Activated CD8-positive, alpha-beta memory T cell treated with anti-CD3 and anti-CD28 coated beads for 1 hour (primary cell): ENCODE measurements around the gene EFHD2.
"Not testable (repeated sequence)": the region's sequence is repeated elsewhere in the genome, so short reads cannot be mapped to it uniquely, and the experiment has no call there.

Source experiments
- DNase-seq, 2 donors: peaks; one replicate each; pipeline ENCODE4 v3.0.0-alpha.2; 2020; ENCODE audit warnings: low read depth in 1 of 2; ENCODE audit errors: extremely low read depth in 1 of 2

EFHD2 gene

GRCh38 chr1:15428815-15429435 lies 19.2 kb downstream of the EFHD2 start:
- DNase-seq = no peak

- DNase-seq = no peak
These were observed 20.0 kb downstream of the EFHD2 start for GRCh38 chr1:15429701-15430149.

GRCh38 chr1:15430787-15431570 lies 21.3 kb downstream of the EFHD2 start:
- peak; percentile 30 to 68 for DNase-seq

- no peak for DNase-seq
These were observed 21.9 kb downstream of the EFHD2 start for GRCh38 chr1:15431571-15431948.

GRCh38 chr1:15432324-15432723 lies 22.6 kb downstream of the EFHD2 start:
- DNase-seq = no peak

GRCh38 chr1:15433471-15433870 lies 23.8 kb downstream of the EFHD2 start:
- DNase-seq = no peak

- not testable (repeated sequence) for DNase-seq
These were observed 25.1 kb downstream of the EFHD2 start for GRCh38 chr1:15434739-15435138.

GRCh38 chr1:15435239-15436077 lies 25.8 kb downstream of the EFHD2 start:
- no peak for DNase-seq

- DNase-seq = no peak
These were observed 27.3 kb downstream of the EFHD2 start for GRCh38 chr1:15436881-15437442.

GRCh38 chr1:15439325-15439724 lies 29.6 kb downstream of the EFHD2 start:
- no peak for DNase-seq

GRCh38 chr1:15440357-15440756 lies 30.7 kb downstream of the EFHD2 start:
- DNase-seq = no peak

- DNase-seq = no peak
These were observed 31.6 kb downstream of the EFHD2 start for GRCh38 chr1:15441247-15441646.

GRCh38 chr1:15442119-15442518 lies 32.4 kb downstream of the EFHD2 start:
- DNase-seq = no peak

GRCh38 chr1:15442759-15443158 lies 33.1 kb downstream of the EFHD2 start:
- DNase-seq = no peak

GRCh38 chr1:15443281-15443680 lies 33.6 kb downstream of the EFHD2 start:
- no peak for DNase-seq

GRCh38 chr1:15444468-15445389 lies 35.0 kb downstream of the EFHD2 start:
- DNase-seq = no peak

- no peak for DNase-seq
These were observed 35.9 kb downstream of the EFHD2 start for GRCh38 chr1:15445390-15446122.

- no peak for DNase-seq
These were observed 36.5 kb downstream of the EFHD2 start for GRCh38 chr1:15446212-15446611.

- DNase-seq = no peak
These were observed 39.3 kb downstream of the EFHD2 start for GRCh38 chr1:15448877-15449462.
